Measurements from ENCODE around the gene TXN2. TPM values are rescaled to one million over a fixed set of nuclear protein-coding genes. Genes with fewer than 3 reads are reported as not detected.
A peak's percentile ranks its signal among the peaks of the same experiment; 100 is the strongest.
"Not testable (repeated sequence)": the region's sequence is repeated elsewhere in the genome, so short reads cannot be mapped to it uniquely, and the experiment has no call there.

The TXN2 gene
- polyA plus RNA-seq, 4 donors = 112 to 147 (median 130) TPM

- no peak for DNase-seq (ENCODE audit: low read depth in 4 of 4, low spot score in 2 of 4)
Measured at GRCh38 chr22:36432592-36433317, 48.7 kb downstream of the TXN2 start.

DNA sequence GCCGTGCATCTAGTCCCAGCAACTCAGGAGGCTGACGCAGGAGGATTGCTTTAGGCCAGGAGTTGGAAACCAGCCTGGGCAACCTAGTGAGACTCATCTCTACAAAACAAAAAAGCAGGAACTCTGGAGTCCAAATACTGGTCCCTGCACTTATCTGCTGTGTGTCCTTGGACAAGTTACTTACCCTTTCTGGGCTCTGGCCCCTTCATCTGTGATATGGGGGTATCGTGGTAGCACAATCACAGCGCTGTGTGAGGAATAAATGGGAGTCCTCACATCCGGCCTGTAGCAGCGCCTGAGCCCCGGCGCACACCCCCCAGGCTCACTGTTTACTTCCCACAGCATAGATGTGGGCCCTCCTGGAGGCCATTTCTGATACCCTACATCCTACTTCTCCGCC is 49.5 kb downstream of the TXN2 start:
- no peak for DNase-seq (ENCODE audit: low read depth in 4 of 4, low spot score in 2 of 4)

- no peak for DNase-seq (ENCODE audit: low read depth in 4 of 4, low spot score in 2 of 4)
Measured at GRCh38 chr22:36430863-36431262, 50.6 kb downstream of the TXN2 start.

DNA sequence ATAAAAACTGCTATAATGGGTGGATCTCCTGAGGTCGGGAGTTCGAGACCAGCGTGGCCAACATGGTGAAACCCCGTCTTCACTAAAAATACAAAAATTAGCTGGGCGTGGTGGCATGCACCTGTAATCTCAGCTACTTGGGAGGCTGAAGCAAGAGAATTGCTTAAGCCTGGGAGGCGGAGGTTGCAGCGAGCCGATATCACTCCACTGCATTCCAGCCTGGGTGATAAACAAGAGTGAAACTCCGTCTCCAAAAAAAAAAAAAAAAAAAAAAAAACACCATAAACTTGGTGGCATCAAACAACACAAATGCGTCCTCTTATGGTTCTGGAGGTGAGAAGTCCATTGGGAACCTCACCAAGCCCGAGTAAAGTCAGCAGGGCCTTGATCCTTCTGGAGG is 53.5 kb downstream of the TXN2 start:
- DNase-seq (ENCODE audit: low read depth in 4 of 4, low spot score in 2 of 4) = not testable (repeated sequence)

- DNase-seq (ENCODE audit: low read depth in 4 of 4, low spot score in 2 of 4) = peak in 1 of 4 donors; percentile 69
Measured at GRCh38 chr22:36425977-36426523, 55.4 kb downstream of the TXN2 start.

- no peak for DNase-seq (ENCODE audit: low read depth in 4 of 4, low spot score in 2 of 4)
Measured at GRCh38 chr22:36424901-36425579, 56.4 kb downstream of the TXN2 start.

- DNase-seq (ENCODE audit: low read depth in 4 of 4, low spot score in 2 of 4) = not testable (repeated sequence)
Measured at GRCh38 chr22:36424466-36424865, 57.0 kb downstream of the TXN2 start.

DNA sequence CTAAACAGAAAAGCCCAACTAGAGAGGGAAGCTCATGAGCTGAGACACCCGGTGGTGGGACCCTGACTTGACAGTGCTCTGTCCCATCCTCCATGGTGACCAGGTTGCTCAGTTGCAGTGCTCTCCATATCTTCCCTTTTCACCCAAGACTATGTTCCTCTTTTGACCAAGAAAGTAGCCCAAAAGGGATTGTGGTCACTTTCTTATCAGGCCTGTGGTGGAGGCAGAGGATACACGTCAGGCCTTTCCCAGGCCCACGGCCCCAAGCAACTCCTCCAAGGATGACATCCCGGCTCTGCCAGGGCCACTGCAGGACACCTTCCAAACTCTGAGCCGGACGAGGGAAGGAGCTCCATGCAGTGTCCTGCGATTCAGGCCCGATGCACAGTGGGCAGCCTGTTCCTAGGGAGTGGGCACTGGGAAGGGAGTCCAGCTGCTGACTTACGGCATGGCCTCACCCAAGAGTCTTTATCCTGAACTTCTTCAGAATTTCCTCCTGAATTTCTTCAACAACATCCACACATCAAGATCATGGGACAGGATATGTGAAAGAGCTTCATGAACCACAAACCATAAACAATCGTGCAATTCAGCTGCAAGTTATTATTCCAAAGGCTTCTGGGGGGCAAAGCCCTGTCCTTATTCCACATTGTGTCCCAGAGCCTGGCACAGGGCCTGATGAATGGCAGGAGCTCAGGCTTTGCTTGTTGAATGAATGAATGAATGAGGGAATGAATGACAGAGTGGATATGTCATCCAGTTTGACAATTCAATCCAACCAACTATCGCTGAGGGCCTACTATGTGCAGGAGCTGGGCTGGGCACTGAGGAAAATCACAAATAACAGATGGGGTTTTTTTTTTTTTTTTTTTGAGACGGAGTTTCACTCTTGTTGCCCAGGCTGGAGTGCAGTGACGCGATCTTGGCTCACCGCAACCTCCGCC is 57.7 kb downstream of the TXN2 start:
- no peak for DNase-seq (ENCODE audit: low read depth in 4 of 4, low spot score in 2 of 4)

DNA sequence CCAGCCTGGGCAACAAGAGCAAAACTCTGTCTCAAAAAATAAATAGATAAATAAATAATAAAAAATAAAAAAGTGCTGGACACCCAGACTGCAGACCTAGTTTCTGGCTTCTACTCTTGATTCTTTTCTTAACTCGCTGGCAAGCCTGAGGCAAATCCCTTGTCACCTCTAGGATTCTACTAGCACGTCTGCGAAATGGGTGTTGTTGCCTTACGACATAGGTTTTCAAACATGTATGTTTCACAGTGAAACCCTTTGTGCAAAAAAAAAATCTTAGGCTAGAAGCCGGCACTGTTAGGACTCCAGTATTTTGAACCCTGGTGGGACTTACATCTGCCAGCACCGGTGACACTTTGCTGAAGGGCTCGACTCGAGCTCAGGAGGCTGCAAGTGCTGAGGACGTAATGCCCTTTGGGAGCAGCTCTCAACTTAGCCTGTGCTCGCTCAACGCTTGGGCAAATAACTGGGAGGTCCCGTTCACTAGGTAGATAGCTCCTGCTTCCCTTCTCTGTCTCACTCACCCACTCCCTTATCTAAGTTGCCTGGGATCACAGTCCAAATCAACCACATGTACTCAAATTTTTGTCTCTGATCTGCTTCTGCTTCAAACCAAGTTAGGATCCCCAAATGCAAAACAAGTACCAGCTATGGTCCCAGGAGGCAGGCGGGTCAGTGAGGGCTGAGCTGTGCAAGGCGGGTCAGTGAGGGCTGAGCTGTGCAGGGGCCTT is 59.0 kb downstream of the TXN2 start:
- DNase-seq (ENCODE audit: low read depth in 4 of 4, low spot score in 2 of 4) = no peak

DNA sequence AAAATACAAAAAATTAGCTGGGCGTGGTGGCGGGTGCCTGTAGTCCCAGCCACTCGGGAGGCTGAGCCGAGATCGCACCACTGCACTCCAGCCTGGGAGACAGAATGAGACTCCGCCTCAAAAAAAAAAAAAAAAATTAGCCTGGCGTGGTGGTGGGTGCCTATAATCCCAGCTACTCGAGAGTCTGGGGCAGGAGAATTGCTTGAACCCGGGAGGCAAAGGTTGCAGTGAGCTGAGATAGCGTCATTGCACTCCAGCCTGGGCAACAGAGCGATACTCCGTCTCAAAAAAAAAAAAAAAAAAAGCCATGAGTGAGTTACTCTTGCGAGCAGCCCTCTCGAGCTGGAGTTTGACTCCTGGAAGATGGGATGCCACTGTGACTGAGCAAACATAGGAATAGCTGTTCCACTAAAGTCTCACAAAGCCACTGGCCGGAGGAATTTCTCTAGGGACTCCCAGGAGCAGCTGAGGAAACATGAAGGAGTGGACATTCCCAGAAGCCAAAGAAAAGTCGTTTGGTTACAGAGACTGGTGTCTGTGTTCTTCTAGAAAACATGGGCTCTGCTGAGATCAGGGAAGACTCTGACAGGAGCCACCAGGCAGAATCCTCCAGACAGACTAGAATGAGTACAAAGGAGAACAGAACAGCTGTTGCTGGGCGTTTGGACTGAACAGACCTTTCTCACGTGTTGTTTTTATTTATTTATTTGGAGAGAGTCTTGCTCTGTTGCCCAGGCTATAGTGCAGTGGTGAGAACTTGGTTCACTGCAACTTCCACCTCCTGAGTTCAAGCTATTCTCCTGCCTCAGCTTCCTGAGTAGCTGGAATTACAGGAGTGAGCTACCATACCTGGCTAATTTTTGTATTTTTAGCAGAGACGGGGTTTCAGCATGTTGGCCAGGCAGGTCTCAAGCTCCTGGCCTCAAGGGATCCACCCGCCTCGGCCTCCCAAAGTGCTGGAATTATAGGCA is 61.2 kb downstream of the TXN2 start:
- no peak for DNase-seq (ENCODE audit: low read depth in 4 of 4, low spot score in 2 of 4)

DNA sequence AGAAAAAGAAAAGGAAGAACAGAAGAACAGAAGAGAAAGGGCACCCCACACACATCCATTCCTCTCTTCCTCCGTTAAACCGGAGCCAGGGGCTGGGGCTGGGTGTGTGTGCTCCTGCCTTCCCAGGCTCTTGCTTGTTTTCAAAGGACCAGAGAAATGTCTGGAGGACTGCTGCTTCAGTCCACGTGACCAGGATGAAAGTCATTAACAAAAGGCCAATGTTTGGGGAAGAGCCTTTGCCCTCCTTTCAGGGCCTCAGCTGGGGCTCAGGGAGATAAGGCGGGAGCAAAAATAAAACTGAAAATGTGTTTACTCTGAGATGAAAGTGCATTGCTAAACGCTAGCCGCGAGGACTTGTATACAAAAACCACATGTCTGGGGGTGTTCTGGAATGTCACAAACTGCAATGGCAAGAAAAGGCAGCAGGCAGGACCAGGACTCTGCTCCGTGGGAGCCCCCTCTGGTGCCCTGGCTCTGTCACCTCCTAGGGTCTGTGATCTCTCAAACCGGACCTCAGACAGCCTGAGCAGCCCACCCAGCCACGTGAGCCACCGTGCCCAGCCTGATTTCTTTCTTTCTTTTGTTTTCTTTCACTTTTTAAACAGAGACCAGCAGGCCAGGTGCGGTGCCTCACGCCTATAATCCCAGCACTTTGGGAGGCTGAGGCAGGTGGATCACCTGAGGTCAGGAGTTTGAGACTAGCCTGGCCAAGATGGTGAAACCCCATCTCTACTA is 62.1 kb downstream of the TXN2 start:
- no peak for DNase-seq (ENCODE audit: low read depth in 4 of 4, low spot score in 2 of 4)

DNA sequence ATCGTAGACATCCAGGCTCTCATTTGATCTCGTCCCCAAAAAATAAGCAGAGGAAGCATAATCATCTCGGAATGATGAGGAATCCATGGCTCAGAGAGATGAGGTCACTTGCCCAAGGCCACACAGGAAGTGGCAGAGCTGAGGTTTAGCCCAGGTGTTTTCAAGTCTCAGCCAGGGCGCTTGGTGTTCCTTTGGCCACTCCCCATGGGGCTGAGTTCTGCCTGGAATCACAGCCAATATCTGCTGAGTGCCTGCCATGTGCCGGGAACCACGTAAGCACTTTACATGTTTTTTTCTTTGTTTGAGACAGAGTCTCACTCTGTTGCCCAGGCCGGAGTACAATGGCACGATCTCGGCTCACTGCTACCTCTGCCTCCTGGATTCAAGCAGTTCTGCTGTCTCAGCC is 64.2 kb downstream of the TXN2 start:
- DNase-seq (ENCODE audit: low read depth in 4 of 4, low spot score in 2 of 4) = no peak

Other genes with a start within 250 kb of the TXN2 start
- 10 to 100 TPM; 26.6 to 38.8 (median 29.4) TPM for gene APOL2, start 242.1 kb downstream of the TXN2 start, polyA plus RNA-seq (ENCODE audit: insufficient read length in 4 of 4)
- 10 to 100 TPM in 3 of 4 donors, 1 to 10 TPM in 1; 9.9 to 16.0 (median 12.0) TPM for gene APOL1, start 228.5 kb downstream of the TXN2 start, polyA plus RNA-seq (ENCODE audit: insufficient read length in 4 of 4)
- 100 to 1,000 TPM; 261 to 310 (median 285) TPM for gene MYH9, start 93.7 kb downstream of the TXN2 start, polyA plus RNA-seq (ENCODE audit: insufficient read length in 4 of 4)
- 10 to 100 TPM; 23.0 to 28.4 (median 26.2) TPM for gene FOXRED2, start 25.4 kb upstream of the TXN2 start, polyA plus RNA-seq (ENCODE audit: insufficient read length in 4 of 4)
- 100 to 1,000 TPM; 252 to 316 (median 280) TPM for gene EIF3D, start 47.5 kb upstream of the TXN2 start, polyA plus RNA-seq (ENCODE audit: insufficient read length in 4 of 4)
- not detected for gene CACNG2, start 222.1 kb upstream of the TXN2 start, polyA plus RNA-seq (ENCODE audit: insufficient read length in 4 of 4)